K562 (cell line): ENCODE data around the gene FKBP2.

Experiments used
- CHD7 ChIP-seq: fragments of 200-600 bp; sonication (generic); IDR thresholded peaks from one replicate; pipeline ENCODE4 v1.6.1; 2012; ENCODE audit warnings: mild to moderate bottlenecking, low read depth, low read length, inconsistent platforms
- DPF2 ChIP-seq: fragments of 450-650 bp; IDR thresholded peaks from 2 replicates; pipeline ENCODE4 v1.6.1; 2016
- MXI1 ChIP-seq: IDR thresholded peaks from 2 replicates; pipeline ENCODE4 v1.6.1; 2011; ENCODE audit warnings: low read depth, mild to moderate bottlenecking, improper control_type of control experiment, low read length
- RAD21 ChIP-seq, 2 experiments: fragments of 250-450 bp in 1 of 2; fragments of 450-650 bp in 1 of 2; sonication (Bioruptor Pico) in 1 of 2; formaldehyde crosslinking in 1 of 2; IDR thresholded peaks in 1 of 2; conservative IDR thresholded peaks in 1 of 2; 2 replicates each; pipeline versions ENCODE4 v1.4.0 to v1.8.0; 2020 to 2022; ENCODE audit warnings: mild to moderate bottlenecking in 2 of 2, moderate library complexity in 1 of 2
- XRCC3 ChIP-seq: fragments of 450-650 bp; IDR thresholded peaks from 2 replicates; pipeline ENCODE4 v1.6.1; 2017; ENCODE audit warnings: mild to moderate bottlenecking, moderate library complexity

- TF ChIP-seq MXI1 (no peak), XRCC3 (no peak), DPF2 (peak; percentile 14; the same call in 1 of the 2 replicates), CHD7 (no peak), RAD21 (CRISPR knock-in tag; conservative IDR thresholded peaks at IDR 0.05 in 1 of 2, IDR thresholded peaks at IDR 0.05 in 1 of 2) (no peak)
Observed at GRCh38 chr11:64232182-64232966, 8.5 kb upstream of the FKBP2 start.
